ENCODE results near the gene SLC29A3.

GRCh38 chr10:71279590-71280170 lies 39.4 kb upstream of the SLC29A3 start:
- TF ChIP-seq, protein P1, sequence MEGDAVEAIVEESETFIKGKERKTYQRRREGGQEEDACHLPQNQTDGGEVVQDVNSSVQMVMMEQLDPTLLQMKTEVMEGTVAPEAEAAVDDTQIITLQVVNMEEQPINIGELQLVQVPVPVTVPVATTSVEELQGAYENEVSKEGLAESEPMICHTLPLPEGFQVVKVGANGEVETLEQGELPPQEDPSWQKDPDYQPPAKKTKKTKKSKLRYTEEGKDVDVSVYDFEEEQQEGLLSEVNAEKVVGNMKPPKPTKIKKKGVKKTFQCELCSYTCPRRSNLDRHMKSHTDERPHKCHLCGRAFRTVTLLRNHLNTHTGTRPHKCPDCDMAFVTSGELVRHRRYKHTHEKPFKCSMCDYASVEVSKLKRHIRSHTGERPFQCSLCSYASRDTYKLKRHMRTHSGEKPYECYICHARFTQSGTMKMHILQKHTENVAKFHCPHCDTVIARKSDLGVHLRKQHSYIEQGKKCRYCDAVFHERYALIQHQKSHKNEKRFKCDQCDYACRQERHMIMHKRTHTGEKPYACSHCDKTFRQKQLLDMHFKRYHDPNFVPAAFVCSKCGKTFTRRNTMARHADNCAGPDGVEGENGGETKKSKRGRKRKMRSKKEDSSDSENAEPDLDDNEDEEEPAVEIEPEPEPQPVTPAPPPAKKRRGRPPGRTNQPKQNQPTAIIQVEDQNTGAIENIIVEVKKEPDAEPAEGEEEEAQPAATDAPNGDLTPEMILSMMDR (IDR thresholded peaks at IDR 0.05; ENCODE audit: insufficient read depth, low read length, poor library complexity, severe bottlenecking), result no peak
- TF ChIP-seq EZH2phosphoT487 (conservative IDR thresholded peaks at IDR 0.05; ENCODE audit: low read length), result no peak
